Activated CD4-positive, alpha-beta memory T cell treated with anti-CD3 and anti-CD28 coated beads for 36 hours (primary cell): ENCODE results near the gene ACIN1. TPM values are rescaled to one million over a fixed set of nuclear protein-coding genes. Genes with fewer than 3 reads are reported as not detected.

Source experiments
- CTCF ChIA-PET: fragments of 350-600 bp; sonication (Branson Sonifier 250); formaldehyde crosslinking; loops from one replicate; lab custom pipeline; 2021; ENCODE audit warnings: antibody characterized with exemption, inconsistent platforms; lab: Charles Lee
- POLR2A ChIA-PET: fragments of 350-600 bp; sonication (Branson Sonifier 250); formaldehyde crosslinking; loops from one replicate; lab custom pipeline; 2021; ENCODE audit warnings: antibody characterized with exemption; lab: Charles Lee
- DNase-seq: peaks from one replicate; pipeline ENCODE4 v3.0.0-alpha.2; 2020
- H3K27ac Mint-ChIP-seq: one replicate; pipeline ENCODE4 v1.8.0; 2021; ENCODE audit warnings: mixed read lengths
- H3K27me3 Mint-ChIP-seq: one replicate; pipeline ENCODE4 v1.8.0; 2021; ENCODE audit warnings: mixed read lengths
- H3K36me3 Mint-ChIP-seq: one replicate; pipeline ENCODE4 v1.8.0; 2021; ENCODE audit warnings: mixed read lengths
- H3K4me1 Mint-ChIP-seq: one replicate; pipeline ENCODE4 v1.8.0; 2021; ENCODE audit warnings: low read depth, mixed read lengths
- H3K4me3 Mint-ChIP-seq: one replicate; pipeline ENCODE4 v1.8.0; 2021; ENCODE audit warnings: mild to moderate bottlenecking, mixed read lengths
- H3K9me3 Mint-ChIP-seq: one replicate; pipeline ENCODE4 v1.8.0; 2021; ENCODE audit warnings: mixed read lengths
- intact Hi-C: fragments of 100-400 bp; cut with micrococcal nuclease; formaldehyde crosslinking; loops from one replicate; pipeline ENCODE4 v1.15.1; 2023
- total RNA-seq, 2 experiments: library from RNA; stranded (reverse); gene quantifications; one replicate each; pipeline ENCODE4 v1.2.3, GENCODE V29; 2021

Gene ACIN1
- total RNA-seq, 2 experiments from 2014 or later, result 148 to 157 TPM

DNA sequence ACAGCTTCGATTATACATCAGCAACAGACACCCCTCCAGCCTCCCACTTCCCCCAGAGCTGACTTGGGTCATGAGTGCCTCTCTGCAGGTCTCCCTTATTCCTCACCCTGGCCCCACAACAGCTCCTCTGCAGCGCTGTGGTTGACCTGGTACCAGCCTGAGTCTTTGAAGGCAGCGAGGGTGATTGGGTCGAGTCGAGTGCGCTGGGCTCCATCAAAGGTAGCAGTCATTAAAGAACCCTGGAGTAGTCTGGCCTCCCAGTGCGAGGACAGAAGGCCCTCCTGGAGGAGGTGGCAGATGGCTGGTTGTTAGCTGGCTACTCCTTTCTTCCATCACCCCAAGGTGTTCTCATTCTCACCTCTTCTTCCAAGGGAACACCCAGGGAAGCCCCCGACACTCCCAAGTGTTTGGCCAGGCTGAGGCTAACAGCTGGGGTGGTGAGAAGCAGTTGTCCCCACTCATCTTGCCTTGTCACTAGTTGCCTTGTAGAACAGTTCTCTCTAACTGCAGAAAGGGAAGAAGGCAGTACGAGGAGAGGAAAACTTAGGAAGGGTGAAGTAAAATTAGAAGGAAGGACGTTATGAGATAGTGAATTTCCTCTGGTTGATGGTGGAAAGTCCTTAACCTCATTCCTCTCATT lies 7.2 kb upstream of the ACIN1 start:
- no peaks in the 10 kb centered on the region for H3K9me3 Mint-ChIP-seq
- no peak for DNase-seq
- intact Hi-C loops, result no loop called here
- ChIA-PET CTCF (interaction anchor here (0.9 to 5.5 kb wide), 5 partner anchors 19 to 130 kb away, joined by 3 to 24 read pairs (median 7); no protein-coding TSS in a partner anchor), POLR2A (no interaction called here)
- peaks cover 16% of the 10 kb centered on the region for H3K36me3 Mint-ChIP-seq
- H3K4me3 Mint-ChIP-seq, result no peak overlapping the region
- no peaks in the 10 kb centered on the region for H3K27me3 Mint-ChIP-seq
- no peak overlapping the region for H3K27ac Mint-ChIP-seq
- H3K4me1 Mint-ChIP-seq, result peaks cover 10% of the 10 kb centered on the region

GRCh38 chr14:23101213-23101970 lies 6.5 kb upstream of the ACIN1 start:
- POLR2A ChIA-PET, result interaction anchor here (1.7 kb wide), 1 partner anchor 11 kb away, joined by 4 read pairs; no protein-coding TSS in a partner anchor
- CTCF ChIA-PET, result interaction anchor here (0.6 to 5.5 kb wide), 6 partner anchors 19 to 129 kb away, joined by 3 to 24 read pairs (median 6); no protein-coding TSS in a partner anchor
- no peak for DNase-seq
- Mint-ChIP-seq H3K27ac (no peak overlapping the region), H3K36me3 (peaks cover 20% of the 10 kb centered on the region), H3K9me3 (no peaks in the 10 kb centered on the region), H3K27me3 (no peaks in the 10 kb centered on the region), H3K4me1 (peaks cover 17% of the 10 kb centered on the region), H3K4me3 (no peak overlapping the region)
- intact Hi-C loops, result no loop called here

GRCh38 chr14:23099212-23099861 lies 4.4 kb upstream of the ACIN1 start:
- intact Hi-C loops, result no loop called here
- POLR2A ChIA-PET, result no interaction called here
- H3K27ac Mint-ChIP-seq, result no peak overlapping the region

DNA sequence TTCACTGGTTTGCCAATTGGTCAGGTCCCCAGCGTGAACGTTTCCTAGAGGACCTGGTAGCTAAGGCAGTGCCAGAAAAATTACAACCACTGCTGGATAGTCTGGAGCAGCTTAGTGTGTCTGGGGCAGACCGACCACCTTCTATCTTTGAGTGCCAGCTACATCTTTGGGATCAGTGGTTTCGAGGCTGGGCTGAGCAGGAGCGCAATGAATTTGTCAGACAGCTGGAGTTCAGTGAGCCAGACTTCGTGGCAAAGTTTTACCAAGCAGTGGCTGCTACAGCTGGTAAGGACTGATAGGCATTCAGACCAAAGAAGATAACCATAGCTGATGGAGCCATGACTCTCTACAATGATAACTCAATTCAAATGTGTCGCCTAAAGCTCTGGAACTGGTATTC lies 2.9 kb upstream of the ACIN1 start:
- H3K4me3 Mint-ChIP-seq, result no peak overlapping the region
- no peaks in the 10 kb centered on the region for H3K27me3 Mint-ChIP-seq
- no peaks in the 10 kb centered on the region for H3K9me3 Mint-ChIP-seq
- intact Hi-C loops, result no loop called here
- ChIA-PET CTCF (interaction anchor here (0.6 to 1.9 kb wide), 6 partner anchors 12 to 111 kb away, joined by 3 to 14 read pairs (median 7); no protein-coding TSS in a partner anchor), POLR2A (interaction anchor here (0.9 to 1.4 kb wide), 2 partner anchors 64 to 204 kb away, joined by 3 to 5 read pairs; partner anchors contain the start of gene PSMB5)
- peaks cover 27% of the 10 kb centered on the region for H3K4me1 Mint-ChIP-seq
- H3K36me3 Mint-ChIP-seq, result peaks cover 29% of the 10 kb centered on the region
- no peak overlapping the region for H3K27ac Mint-ChIP-seq
- no peak for DNase-seq

More at GRCh38 chr14:23099212-23099861, 4.4 kb upstream of the ACIN1 start:
- no peak overlapping the region for H3K4me3 Mint-ChIP-seq
- peaks cover 23% of the 10 kb centered on the region for H3K36me3 Mint-ChIP-seq
- H3K27me3 Mint-ChIP-seq, result no peaks in the 10 kb centered on the region
- no peaks in the 10 kb centered on the region for H3K9me3 Mint-ChIP-seq
- DNase-seq, result no peak
- peaks cover 17% of the 10 kb centered on the region for H3K4me1 Mint-ChIP-seq
- CTCF ChIA-PET, result interaction anchor here (0.6 to 5.5 kb wide), 6 partner anchors 10 to 281 kb away, joined by 3 to 24 read pairs (median 4); no protein-coding TSS in a partner anchor

DNA sequence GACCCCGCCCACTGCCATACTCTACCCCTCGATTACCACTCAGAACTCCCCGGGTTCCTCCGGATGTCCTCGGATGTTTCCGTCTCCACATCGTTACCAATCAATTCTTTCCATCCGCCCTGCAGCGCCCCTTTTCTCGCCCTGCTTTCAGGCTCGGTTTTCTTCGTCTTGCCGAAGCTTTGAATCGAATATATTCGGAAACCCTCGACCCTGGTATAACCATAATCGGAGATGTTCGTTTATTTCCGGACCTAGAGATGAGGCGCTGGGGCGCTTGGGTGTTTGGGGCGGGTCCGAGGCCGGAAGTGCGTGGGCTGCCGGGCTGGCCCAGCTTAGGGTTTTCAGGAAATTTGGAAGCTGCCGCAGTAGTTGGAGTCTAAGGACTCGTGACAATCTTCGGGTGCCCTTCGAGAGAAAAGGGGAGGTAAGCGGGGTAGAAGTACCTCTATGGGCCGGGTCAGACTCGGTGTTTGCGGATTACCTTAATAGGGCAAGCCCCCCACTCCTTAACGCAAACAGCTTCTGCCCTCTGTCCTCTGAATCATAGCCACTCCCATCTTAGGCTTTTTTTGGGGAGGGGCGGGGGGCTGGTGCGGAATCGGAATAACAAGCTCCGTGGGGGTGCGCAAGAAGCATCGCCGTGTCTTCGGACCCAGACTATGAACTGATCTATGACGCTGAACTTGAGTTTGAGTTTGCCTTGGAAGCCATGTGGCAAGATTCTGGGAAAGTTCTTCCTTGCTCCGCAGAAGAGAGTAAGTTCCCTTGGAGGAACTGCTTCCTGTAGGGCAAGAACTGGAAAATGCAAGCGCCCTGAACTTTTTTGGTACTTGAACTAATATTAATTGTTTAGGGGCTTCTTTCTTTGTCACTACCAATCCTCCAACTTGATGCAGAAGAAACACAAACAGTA lies 516 bp upstream of the ACIN1 start, which contains the start of gene C14orf119:
Gene C14orf119 (plus strand): TSS at position 310 of the 913 bp plus-strand sequence. CDS start 2,154 bp downstream, outside the sequence.
- intact Hi-C loops, result loop anchor here (1.0 to 2.0 kb wide), 7 partner anchors 10 to 457 kb away; partner anchors contain the start of genes PABPN1 and PSMB5
- POLR2A ChIA-PET, result interaction anchor here (0.6 to 2.1 kb wide), 14 partner anchors 10 to 251 kb away, joined by 3 to 17 read pairs (median 5); partner anchors contain the start of genes HOMEZ, LRP10, PABPN1 and PPP1R3E

DNA sequence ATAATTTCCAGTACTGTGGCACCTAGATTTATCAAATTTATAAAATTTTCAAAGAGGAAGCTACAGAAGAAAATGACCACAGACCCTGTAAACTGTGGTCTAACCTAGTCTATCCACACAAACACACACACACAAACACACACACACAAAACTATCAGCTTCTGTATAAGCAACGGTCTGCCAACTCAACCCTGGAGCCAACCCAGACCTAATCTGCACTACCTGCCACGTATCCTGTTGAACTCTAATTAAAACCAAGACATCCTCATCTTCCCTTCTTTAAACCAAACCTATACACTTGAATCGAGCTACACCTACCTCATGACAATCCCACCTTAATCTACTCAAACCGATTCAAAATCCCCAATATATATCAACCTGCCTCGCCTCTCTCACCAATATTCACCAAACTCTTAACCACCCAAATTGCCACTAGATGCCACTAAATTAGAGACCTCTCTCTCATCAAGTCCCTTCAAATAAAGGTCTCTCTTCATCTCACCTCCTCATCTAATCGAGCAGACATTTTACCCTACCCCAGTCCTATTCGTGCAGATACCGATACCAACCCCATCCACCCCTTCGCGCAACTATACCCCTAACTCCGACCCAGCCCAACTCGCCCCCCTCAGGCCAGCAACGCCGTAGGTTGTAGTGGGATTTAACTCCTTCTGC lies 808 bp downstream of the ACIN1 start:
- Mint-ChIP-seq H3K9me3 (no peaks in the 10 kb centered on the region), H3K4me3 (no peak overlapping the region), H3K27ac (no peak overlapping the region), H3K4me1 (peaks cover 50% of the 10 kb centered on the region), H3K36me3 (peaks cover 52% of the 10 kb centered on the region), H3K27me3 (no peaks in the 10 kb centered on the region)
- ChIA-PET CTCF (interaction anchor here (0.6 to 3.4 kb wide), 18 partner anchors 9 to 233 kb away, joined by 3 to 64 read pairs (median 6); partner anchors contain the start of genes CDH24 and PABPN1), POLR2A (interaction anchor here (1.5 to 2.1 kb wide), 8 partner anchors 8 to 228 kb away, joined by 3 to 17 read pairs (median 10); partner anchors contain the start of genes PABPN1, PPP1R3E and PRMT5)
- no peak for DNase-seq
- intact Hi-C loops, result loop anchor here (2.0 kb wide), 1 partner anchor 459 kb away; no protein-coding TSS in a partner anchor

More for the DNA sequence above, 516 bp upstream of the ACIN1 start, which contains the start of gene C14orf119:
- DNase-seq, result peak; percentile 100
- no peaks in the 10 kb centered on the region for H3K9me3 Mint-ChIP-seq
- no peak within 1 kb of the TSS for H3K27ac Mint-ChIP-seq
- H3K4me1 Mint-ChIP-seq, result peaks cover 40% of the 10 kb centered on the region
- no peaks in the 10 kb centered on the region for H3K27me3 Mint-ChIP-seq
- H3K4me3 Mint-ChIP-seq, result no peak within 1 kb of the TSS
- CTCF ChIA-PET, result interaction anchor here (0.6 to 3.4 kb wide), 20 partner anchors 10 to 231 kb away, joined by 3 to 64 read pairs (median 6); partner anchors contain the start of genes CDH24 and PABPN1
- H3K36me3 Mint-ChIP-seq, result peaks cover 40% of the 10 kb centered on the region

DNA sequence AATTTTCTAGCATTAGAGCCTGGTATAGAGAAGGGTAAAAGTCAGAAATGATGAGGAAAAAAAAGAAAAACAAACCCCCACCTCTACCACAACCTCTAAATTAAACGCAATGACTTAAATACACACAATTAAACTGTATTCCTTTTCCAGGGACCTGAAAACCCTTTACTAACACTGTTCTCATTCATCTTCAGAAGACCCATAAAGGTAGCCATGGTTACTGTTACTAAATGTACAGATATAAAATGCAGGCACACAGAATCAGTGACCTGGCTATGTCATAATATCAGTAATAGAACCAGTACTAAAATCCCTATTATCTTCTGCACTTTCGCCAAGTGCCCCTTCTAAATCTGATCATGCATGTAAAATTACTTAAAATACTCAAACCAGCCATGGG lies 1.4 kb downstream of the ACIN1 start:
- CTCF ChIA-PET, result interaction anchor here (2.3 to 3.4 kb wide), 6 partner anchors 8 to 207 kb away, joined by 11 to 64 read pairs (median 34); no protein-coding TSS in a partner anchor
- Mint-ChIP-seq H3K27me3 (no peaks in the 10 kb centered on the region), H3K36me3 (peaks cover 46% of the 10 kb centered on the region), H3K4me1 (peaks cover 50% of the 10 kb centered on the region), H3K27ac (peak overlapping the region; percentile 74), H3K9me3 (no peaks in the 10 kb centered on the region), H3K4me3 (no peak overlapping the region)
- POLR2A ChIA-PET, result interaction anchor here (1.8 kb wide), 1 partner anchor 26 kb away, joined by 8 read pairs; no protein-coding TSS in a partner anchor
- DNase-seq, result no peak
- intact Hi-C loops, result no loop called here

DNA sequence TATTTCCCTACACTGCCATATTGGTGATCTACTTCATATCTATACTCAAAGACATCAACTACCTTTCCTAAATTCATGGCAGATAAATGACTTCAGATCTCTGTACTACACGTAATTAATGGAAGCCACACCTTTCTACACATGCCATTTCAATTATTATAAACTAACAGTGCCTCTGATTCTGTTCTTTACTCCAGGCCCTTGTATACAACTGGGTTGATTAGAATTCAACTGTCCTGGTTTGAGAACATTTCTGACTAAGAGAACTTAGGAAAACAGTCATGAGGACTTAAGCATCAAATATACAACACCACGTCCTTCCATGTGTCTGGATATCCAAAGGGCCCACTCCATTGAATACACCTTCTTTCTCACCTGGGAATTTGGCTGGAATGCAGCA lies 1.8 kb downstream of the ACIN1 start:
- ChIA-PET POLR2A (interaction anchor here (1.2 kb wide), 1 partner anchor 14 kb away, joined by 3 read pairs; no protein-coding TSS in a partner anchor), CTCF (interaction anchor here (1.2 to 3.6 kb wide), 4 partner anchors 16 to 110 kb away, joined by 3 to 42 read pairs (median 10); partner anchors contain the start of gene AJUBA)
- Mint-ChIP-seq H3K27ac (peak overlapping the region; percentile 74), H3K4me3 (peak overlapping the region; percentile 43), H3K4me1 (peaks cover 50% of the 10 kb centered on the region), H3K9me3 (no peaks in the 10 kb centered on the region), H3K36me3 (peaks cover 47% of the 10 kb centered on the region), H3K27me3 (no peaks in the 10 kb centered on the region)
- no peak for DNase-seq
- intact Hi-C loops, result no loop called here

DNA sequence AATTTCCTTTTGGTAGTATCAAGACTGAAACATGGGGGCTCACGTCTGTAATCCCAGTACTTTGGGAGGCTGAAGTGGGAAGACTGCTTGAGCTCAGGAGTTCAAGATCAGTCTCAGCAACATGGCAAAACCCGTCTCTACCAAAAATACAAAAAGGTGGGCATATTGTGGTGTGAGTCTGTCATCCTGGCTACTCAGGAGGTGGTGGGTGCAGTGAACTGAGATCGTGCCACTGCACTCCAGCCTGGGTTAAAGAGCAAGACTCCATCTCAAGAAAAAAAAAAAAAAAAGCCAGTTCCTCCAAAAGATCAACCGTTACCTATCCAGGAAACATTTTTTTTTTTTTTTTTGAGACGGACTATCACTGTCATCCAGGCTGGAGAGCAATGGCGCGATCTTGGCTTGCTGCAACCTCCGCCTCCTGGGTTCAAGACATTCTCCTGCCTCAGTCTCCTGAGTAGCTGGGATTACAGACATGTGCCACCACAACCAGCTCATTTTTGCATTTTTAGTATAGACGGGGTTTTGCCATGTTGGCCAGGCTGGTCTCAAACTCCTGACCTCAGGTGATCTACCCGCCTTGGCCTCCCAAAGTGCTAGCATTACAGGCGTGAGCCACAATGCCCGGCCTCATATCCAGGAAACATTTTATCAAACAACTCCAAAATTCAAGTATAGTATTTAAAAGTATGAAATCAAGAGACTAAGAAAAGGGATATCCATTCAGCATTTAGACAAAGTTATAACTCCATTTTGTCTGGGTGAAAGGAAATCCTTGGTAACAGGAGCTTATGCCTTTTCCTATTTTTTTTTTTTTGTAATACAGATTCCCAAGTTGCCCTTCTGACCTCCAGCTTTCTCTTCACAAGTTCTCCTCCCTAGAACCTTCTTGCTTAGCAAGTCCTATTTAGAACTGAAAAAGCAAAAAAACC lies 3.4 kb downstream of the ACIN1 start:
- H3K9me3 Mint-ChIP-seq, result no peaks in the 10 kb centered on the region
- H3K36me3 Mint-ChIP-seq, result peaks cover 48% of the 10 kb centered on the region

More for the DNA sequence above, 3.4 kb downstream of the ACIN1 start:
- no peaks in the 10 kb centered on the region for H3K27me3 Mint-ChIP-seq
- H3K4me1 Mint-ChIP-seq, result peaks cover 48% of the 10 kb centered on the region
- H3K4me3 Mint-ChIP-seq, result no peak overlapping the region
- H3K27ac Mint-ChIP-seq, result peak overlapping the region; percentile 79
- ChIA-PET CTCF (interaction anchor here (1.0 to 7.2 kb wide), 11 partner anchors 12 to 162 kb away, joined by 3 to 67 read pairs (median 6); partner anchors contain the start of genes AJUBA and CDH24), POLR2A (interaction anchor here (1.2 kb wide), 2 partner anchors 12 to 20 kb away, joined by 3 read pairs; no protein-coding TSS in a partner anchor)
- intact Hi-C loops, result no loop called here
- DNase-seq, result no peak
